NCI-H1436 (cell line): ENCODE data around the gene EHD3.

Source experiments
- DNase-seq: peaks from one replicate; lab custom pipeline; 2025; lab: John Stamatoyannopoulos, UW

The EHD3 gene

DNA sequence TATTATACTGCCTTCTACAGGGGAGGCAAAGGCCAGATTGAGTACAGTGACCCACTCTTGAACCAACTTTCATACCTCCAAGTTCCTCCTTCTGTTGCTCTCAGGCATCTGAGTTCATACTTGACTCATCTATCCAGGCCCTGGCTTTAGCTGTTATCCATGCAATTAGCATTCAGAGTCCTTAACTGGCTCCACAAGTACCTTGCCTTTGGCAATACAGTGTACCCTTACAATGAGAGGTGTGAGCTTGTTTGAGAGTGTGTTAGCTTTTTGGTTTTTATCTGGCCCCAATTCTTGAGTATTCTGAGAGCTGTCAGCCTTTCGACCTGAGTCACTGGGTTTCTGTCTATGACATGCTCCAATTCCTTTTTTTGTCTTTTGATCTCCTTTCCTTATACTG lies 60.2 kb downstream of the EHD3 start:
- no peak for DNase-seq

DNA sequence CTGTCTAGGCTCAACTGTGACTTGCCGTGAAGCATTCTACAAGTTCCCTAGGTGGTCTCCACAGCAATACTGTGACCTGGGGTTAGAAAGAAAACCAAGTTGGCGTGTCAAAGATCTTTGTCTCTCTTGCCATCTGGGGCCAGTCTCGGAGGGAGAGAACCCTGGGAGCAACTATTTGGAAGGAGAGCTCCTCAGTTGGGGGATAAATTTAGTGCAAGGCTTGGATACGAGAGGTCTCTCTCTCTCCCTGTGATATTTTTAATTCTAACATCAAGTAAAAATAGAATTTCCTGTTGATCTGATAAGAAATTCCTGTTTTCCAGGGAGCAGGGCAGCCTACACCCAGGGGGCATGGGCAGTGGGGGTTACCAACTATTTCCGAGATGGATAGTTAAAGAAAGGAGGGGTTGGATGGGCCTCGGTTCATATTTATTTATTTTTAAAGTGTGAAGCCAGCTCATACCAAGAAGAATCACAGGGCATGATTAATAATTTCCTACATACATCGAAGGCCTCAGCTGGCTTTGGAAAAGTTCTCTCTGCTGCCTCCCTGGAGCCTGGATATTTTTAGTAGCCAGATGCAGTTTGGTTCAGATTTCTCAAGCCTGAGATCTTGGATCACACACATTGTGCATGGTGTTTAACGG lies 62.8 kb downstream of the EHD3 start:
- DNase-seq = no peak

DNA sequence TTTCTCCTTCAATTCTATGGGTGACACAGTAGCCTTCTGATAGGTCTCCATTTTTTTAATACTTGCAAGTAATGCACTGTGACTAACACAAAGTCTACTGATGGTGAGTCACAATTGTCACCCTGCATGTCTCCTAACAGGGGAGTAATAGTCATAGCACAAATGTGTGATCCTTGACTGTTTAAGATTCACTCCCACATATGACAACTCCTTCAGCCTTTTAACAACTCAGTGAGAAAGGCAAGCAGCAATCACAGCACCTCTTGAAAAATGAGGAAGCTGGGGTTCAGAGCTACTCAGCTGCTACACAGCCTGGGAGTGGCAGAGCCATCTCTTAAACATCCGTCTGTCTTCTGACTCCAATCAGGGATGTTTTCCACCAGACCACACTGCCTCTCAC lies 63.8 kb downstream of the EHD3 start:
- no peak for DNase-seq

DNA sequence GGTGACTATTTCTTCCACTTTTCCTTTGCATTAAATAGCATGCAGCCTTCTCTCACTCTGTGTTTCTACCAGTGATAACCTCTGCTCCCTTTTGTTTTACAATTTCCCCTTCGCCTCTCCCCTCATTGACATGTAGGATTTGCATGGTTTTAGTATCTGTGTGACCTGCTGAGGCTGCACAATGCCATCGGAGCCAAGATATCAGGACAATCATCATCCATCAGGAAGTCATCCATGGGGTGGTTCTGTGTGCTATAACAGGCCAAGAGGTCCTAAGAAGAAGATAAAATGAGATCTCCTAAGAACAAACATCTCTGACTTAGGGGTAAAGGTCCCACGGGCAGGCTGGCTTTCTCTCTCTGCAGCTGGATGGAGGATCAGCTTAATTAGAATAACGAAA lies 65.6 kb downstream of the EHD3 start:
- no peak for DNase-seq

DNA sequence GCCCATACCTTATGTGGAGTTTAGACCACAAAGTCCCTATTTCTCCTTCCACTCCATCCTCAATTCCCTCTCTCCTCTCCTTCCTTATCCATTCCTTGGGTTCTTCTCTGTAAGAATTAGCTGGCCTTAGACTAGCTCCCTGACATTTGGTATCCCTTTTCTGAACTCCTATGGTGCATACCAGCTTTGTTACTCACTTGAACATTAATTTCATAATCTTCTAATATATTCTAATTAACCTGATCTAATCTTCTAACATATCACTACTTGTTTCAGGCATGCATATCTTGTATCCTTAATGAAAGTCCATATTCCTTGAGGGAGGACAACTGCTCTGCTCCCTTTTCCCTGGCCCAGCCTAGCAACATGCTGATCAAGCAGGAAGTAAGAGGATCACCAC lies 66.4 kb downstream of the EHD3 start:
- no peak for DNase-seq

DNA sequence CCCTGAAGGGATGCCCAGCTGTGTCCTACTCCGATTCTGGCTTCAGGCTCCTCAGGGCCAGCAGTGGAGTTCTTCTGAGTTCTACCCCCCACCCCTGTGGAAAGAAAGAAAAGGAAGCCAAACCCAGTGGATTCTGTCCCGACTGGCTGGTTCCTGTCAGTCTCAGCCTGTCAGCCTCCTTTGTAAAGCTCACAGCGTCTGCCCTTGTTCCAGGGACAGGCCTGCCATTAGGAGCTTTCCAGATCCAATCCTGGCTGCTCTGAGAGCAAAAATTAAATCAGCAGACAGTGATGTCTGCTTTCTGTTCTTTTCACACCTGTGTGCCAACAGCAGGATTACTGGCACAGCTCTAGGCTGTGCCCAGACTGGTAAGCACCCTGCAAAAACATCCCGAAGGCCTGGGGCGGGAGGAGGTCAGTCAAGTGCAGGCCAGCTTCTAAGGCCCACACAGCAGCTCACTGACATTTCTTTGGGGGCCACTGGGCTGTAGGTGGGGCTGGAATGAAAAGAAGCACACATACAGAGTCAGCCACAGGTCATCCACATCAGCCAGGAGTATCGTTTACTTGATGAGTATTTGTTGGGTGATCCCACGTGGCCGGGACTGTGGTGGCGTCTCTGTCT lies 69.1 kb downstream of the EHD3 start:
- no peak for DNase-seq

DNA sequence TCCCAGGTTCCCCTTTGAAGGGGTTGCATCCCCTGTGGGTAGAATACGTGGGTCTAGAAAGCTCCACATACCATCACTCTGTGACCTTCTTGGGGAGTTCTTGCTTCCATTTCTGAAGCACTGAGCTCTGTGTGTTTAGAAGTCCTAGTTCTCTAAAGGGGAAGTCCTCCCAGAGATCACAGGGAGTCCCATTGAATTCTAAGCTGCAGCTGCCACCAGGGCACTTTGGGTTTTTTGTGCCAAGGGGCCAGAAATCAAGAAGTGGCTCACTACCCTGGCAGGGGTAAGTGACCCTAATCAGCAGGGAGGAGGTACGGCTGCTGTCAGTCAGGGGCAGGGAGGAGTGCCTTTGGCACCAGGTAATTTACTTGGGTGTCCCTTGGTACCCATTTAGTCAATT lies 70.9 kb downstream of the EHD3 start:
- DNase-seq = no peak

DNA sequence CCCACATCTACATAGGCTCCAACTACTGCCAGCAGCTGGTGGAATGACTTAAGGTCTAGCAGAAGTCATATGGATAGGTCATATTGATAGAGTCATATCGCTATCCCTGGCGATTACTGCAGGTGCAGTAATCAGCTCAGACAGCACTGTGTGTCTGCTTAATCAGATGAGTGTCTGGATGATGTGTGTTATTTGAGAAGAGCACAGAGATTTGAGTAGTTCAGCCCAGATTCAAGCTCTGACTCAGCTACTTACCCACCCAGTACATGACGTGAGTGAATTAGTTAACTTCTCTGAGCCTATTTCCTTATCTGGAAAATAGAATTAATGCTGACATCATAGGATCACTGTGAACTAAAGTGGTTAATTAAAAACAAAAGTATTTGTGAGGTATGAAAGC lies 78.9 kb downstream of the EHD3 start:
- no peak for DNase-seq

DNA sequence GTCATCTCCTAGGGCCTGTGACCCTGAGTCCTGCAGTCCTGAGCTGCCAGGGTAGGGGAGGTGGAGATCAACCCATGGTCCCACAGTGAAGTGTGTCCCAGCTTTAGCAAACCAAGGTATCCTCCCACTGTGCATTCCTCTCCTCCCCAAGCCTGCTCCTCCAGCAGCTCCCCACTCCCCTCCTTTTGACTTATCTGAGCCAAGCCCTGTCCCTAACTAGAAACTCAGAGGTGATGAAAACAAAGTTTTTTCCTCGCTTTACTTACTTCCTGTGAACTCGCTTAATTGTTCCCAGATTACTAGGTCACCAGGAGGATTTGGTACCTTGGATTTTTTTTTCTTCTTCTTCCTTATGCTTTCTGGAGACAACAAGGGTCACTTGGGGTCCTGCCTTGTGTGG lies 80.8 kb downstream of the EHD3 start:
- DNase-seq = no peak

DNA sequence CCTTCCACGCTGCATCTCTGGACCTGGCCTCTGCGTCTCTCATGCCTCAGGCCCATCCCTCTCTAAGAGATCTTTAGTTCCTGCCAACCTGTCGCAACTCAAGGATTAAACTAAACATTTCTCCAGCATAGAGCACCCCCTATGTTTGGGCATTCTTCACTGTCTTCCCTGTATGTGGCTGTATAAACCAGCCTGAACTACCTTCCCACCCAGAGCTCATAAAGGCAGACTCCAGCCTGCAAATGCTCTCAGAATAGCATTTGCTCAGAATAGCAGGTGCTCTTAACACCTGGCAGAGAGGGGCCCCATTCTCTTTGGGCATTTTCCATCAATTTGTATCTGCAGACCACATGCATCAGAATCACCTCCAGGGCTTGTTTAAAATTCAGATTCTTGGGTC lies 83.4 kb downstream of the EHD3 start:
- no peak for DNase-seq

DNA sequence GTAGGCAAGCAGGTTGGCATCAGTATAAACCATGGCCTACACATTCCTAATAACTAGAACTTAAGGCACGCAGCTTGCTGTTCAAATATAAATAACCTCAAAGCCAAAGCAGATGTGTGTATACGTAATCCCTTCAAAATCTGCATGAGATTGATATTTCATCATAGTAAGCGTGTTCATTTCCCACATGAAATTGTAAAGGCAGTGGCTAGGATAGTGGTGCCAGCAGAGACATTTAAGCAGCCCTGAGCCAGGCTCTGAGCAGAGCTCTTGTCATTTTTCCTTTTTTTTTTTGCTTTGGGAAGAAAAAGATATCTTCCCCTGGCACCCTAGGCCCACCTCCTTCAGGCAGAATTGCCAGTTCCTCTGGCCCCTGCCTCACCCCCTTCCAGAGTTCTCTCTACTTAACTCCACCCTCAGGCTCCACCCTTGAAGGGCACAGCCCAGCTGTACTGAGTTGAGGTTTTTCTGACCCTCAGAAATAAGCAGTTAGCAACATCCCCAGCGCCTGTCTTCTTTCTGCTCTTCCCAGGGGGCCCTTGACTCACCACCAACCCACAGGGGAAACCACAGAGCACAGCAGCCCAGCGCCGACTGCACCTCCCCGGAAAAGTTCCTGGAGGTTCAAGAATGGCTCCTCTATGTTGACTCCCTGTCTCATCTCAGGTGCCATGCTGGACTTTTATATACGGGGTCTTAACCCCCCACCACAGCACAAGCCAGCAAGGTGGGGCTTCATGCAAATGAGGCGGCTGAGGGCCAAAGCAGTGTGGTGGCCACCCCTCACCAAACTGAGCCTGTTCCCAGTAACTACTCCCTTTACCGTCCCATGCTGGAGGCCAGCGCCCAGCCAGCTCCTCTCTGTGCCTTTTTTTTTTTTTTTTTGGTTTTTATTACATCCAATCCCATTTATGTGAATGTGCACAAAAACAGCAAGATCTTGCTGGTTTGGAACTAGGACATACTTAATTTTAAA lies 84.7 kb downstream of the EHD3 start:
- DNase-seq = no peak
